HG03460 (cell line): ENCODE data around the gene TMEM269.
"Not testable (repeated sequence)": the region's sequence is repeated elsewhere in the genome, so short reads cannot be mapped to it uniquely, and the experiment has no call there.

ENCODE experiments used
- ATAC-seq: cut with Tn5 transposase; IDR thresholded peaks from one replicate; pipeline ENCODE4 v1.9.1; 2021; ENCODE audit not compliant: unreplicated experiment

The TMEM269 gene

DNA sequence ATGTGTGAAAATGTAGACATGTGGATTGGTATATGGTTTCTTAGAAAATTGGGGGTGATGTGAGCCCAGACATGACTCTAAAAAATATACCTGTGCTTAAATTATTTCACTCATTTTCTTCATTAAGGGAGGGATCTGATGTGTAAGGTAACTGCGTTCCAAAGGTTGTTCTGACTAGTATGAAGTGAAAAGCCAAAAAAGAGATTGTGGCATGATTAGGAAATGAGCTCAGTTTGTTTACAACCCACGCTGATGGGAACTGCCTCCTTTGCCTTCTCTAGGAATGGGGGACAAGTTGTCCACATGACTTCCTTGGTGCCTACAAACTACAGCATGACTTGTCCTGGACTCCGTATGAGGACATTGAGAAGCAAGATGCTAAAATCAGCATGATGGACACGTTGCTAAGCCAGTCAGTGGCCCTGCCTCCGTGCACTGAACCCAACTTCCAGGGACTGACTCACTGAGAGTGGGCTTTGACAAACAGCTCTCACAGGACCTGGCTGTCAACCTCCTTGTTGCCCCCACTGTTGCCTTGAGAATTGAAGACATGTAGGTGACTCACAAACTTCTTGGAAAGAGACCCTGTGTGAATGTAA lies 9.8 kb upstream of the TMEM269 start:
- no peak for ATAC-seq

DNA sequence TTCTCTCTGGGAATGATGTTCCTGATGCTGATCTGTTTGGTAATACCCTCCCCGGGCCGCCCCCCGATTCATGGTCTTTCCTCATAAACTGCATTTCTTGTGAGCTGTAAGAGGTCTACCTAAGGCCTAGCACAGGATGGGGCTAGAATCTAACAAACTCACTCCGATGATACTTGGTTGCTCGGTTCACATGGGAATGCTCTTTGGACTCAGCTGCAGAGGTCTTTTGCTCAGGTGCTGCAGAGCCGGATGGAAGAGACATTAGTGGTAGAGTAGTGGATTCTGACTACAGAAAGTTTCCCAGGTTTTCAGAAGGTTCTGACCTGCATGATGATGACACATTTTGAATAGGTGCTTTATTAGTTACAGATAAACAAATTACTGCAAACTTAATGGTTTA lies 8.3 kb upstream of the TMEM269 start:
- no peak for ATAC-seq

GRCh38 chr1:42777852-42778251 lies 6.9 kb upstream of the TMEM269 start:
- ATAC-seq = no peak

DNA sequence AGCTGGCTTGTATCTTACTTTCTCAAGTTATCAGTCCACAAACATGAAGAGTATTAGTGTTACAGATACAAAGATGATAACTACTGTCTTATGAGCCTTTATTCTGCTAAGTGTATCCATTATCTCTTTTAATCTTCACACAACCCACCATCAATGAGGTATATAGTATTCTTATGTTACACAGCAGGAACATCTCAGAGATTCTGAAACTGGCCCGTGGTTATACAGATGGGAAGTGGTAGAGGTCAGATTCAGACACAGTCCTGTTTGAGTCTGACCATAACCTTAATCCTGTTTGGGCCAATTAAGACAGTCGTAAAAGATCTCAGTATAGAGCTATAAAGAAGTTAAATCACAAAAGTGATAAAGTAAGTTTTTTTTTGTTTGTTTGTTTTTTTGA lies 5.1 kb upstream of the TMEM269 start:
- no peak for ATAC-seq

GRCh38 chr1:42780176-42780575 lies 4.6 kb upstream of the TMEM269 start:
- ATAC-seq = no peak

- no peak for ATAC-seq
These were observed 1.7 kb upstream of the TMEM269 start for GRCh38 chr1:42783092-42783491.

DNA sequence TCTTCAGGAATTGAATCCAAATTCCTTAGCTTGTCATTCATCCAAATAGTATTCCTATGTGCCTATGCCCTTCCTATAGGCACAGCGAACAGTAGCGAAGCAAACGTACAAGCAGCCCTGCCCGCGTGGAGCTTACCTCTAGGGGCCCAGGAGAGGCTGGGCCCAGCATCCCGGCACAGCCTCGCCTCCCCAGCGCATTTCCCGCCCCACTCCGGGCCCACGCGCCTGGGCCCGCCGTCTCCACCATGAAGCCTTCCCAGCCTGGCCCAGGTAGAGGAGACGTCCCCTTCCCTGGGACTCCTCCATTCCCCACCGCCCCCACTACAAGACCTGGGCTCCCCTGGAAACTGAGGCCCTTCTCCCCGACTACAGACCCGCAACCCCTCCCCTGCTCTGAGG lies 245 bp upstream of the TMEM269 start:
- no peak for ATAC-seq

GRCh38 chr1:42786097-42786496 lies 1.3 kb downstream of the TMEM269 start:
- no peak for ATAC-seq

- ATAC-seq = no peak
These were observed 3.2 kb downstream of the TMEM269 start for GRCh38 chr1:42788021-42788420.

DNA sequence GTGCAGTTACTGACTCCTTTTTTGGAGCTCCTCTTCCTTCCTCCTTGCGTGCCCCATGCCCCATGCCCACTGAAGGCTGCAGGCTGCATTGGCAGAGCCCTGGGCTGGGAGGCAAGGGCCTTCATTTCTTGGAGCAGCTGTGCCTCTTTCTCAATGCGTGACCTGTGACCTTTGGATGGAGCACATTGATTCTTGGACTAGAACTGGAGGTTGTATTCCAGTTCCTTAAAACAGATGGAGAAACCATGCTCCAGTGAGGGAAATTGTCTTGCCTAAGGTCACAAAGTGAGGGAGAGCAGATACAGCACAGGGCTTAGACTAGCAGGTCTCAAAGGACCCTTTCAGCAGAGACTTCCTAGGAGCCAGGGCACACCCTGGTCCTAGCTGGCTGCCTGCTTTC lies 9.0 kb downstream of the TMEM269 start:
- ATAC-seq = no peak

GRCh38 chr1:42797414-42797813 lies 12.6 kb downstream of the TMEM269 start:
- no peak for ATAC-seq

DNA sequence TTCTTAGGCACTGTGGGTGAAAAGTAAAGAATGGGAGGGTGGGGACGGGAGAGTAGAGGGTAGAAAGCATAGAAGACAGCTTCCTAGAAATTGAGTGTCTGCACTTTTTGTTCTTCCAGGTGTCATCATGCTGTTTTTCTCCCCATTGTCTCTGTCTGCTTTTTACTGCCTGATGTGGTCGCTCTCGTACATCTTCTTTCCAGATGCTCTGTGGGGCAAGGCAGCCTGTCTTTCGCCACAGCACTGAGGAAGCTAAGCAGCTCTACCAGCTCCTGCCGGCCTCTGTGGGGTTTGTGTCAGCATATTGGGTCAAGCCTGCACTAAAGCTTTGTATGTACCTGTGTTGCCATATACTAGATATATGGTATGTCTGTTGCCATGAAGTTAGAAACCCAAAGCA lies 13.2 kb downstream of the TMEM269 start:
- ATAC-seq = no peak

- ATAC-seq = no peak
These were observed 17.2 kb downstream of the TMEM269 start for GRCh38 chr1:42801832-42802473.

- ATAC-seq = no peak
These were observed 21.4 kb downstream of the TMEM269 start for GRCh38 chr1:42806171-42806570.

DNA sequence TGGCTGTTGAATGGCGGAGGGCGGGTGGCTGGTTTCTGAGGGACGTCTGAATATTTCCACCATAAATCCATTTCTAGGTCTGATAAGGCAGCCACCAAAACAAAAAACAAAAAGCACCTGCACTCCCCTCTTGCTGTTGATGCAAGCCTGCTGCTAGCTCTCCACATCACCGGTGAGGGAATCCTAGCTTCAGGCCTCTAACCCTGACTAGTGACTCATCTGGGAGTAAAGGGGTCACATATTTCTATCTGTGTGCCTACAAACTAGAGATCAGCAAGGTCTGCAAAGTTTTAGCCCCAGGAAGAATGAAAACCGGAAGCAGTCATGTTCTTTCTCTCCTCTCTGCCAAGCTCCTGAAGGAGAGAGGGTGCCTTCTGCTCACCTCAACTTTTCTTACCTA lies 21.8 kb downstream of the TMEM269 start:
- ATAC-seq = no peak

GRCh38 chr1:42807056-42807668 lies 22.4 kb downstream of the TMEM269 start:
- no peak for ATAC-seq

DNA sequence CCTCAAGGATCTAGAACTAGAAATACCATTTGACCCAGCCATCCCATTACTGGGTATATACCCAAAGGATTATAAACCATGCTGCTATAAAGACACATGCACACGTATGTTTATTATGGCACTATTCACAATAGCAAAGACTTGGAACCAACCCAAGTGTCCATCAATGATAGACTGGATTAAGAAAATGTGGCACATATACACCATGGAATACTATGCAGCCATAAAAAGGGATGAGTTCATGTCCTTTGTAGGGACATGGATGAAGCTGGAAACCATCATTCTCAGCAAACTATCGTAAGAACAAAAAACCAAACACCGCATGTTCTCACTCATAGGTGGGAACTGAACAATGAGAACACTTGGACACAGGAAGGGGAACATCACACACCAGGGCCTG lies 30.0 kb downstream of the TMEM269 start:
- not testable (repeated sequence) for ATAC-seq

DNA sequence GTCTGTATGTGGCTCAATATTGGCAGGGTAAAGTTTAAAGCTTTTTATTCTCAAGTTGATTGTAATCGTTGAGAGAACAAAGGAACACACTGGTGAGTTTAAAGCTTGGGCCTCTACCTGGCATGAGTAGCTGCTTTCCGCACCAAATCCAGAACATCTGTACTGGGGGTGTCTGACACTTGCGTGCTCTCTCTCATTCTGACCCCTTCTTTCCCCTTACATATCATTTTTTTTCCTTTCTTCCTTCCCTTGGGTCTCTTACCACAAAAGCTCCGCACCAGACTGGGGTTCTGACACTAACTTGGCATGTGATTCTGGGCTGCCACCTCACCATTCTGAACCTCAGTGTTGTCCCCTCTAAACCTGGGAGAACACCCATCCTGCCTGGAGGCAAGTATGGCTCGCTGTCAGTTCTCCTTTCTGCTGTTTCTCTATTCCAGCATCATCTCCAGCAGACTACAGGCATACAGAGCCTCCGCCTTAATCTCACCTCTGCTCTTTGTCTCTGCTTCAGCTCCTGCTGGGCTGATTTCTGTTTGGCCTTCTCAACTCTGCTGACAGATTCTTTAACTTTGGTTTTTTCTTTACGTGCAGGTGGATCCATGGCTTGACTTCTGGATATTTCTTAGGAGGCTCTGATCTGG lies 31.3 kb downstream of the TMEM269 start:
- ATAC-seq = peak; percentile 3

DNA sequence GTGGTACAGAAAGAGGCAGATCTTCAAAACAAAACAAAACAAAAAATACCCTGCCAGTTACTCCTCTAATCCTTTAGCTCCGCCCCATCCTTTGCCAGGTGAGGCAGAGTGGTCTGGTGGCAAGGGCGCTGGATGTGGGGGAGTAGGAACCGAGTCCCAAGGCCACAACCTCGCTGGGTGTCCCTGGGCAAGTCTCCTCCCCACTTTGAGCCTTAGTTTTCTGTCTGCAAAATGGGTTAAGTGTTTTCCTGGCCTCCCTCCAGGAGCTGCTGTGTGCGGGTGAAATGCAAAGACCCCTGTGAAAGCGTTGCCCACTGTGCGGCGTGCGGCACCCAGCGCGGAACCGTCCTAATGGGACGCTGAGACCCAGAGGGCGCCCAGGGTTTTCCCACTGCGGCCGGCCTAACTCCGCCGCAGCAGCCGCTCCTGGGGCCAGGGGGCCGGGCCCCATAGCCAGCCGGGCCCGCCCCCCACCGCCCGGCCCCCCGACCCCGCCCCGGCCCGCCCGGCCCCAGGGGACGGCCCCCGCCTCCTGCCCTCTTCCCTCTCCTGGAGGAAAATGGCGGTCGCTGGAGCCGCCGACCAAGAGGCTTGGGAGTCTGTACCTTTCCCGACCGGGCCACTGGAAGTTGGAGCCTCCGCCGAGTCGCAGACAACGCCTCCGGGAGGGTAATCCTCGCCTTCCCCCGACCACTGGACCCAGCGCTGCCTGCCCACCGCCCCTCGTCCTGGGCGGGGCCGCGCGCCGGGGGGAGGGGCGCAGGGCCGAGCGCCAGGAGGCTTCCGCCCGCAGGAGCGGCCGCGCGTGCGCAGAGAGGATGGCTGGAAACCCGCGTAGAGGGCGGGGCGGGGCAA lies 32.0 kb downstream of the TMEM269 start, which contains the start of the genes ERMAP and SVBP:
Gene ERMAP, plus strand, starts transcription at position 538 of the 855 bp plus-strand sequence. CDS start 13,327 bp downstream, outside the sequence.
Gene SVBP, minus strand, starts transcription at position 813 of the 855 bp plus-strand sequence. CDS start 853 bp downstream, outside the sequence.
- peak; percentile 73 for ATAC-seq

DNA sequence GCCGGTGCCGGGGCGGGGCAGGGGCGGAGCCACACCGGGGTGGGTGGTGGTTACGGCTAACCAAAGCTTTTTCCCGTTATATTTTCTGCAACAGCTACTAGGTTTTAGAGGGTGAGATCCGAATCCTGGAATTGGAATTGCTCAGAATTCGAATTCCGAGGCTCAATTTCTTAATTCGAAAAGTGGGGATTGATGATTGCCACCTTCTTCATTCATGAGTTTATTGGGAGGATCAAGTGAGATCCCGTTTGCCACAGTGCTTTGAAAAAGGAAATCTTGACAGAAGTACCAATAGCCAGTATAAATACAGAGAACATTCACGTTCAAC lies 32.6 kb downstream of the TMEM269 start:
- ATAC-seq = no peak

- no peak for ATAC-seq
These were observed 33.2 kb downstream of the TMEM269 start for GRCh38 chr1:42817976-42818375.
